Hepatocyte (in vitro differentiated cells): ENCODE data around the gene SAMD4A.

Experiments used
- EZH2 ChIP-seq: fragments of 200-600 bp; sonication (generic); IDR thresholded peaks from 2 replicates; pipeline ENCODE4 v1.6.1; 2016; ENCODE audit warnings: antibody characterized with exemption, mild to moderate bottlenecking, borderline replicate concordance
- TF ChIP-seq, protein P1 (sequence below): fragments of 200-600 bp; sonication (generic); IDR thresholded peaks from 2 replicates; pipeline ENCODE4 v1.5.1; 2016; ENCODE audit warnings: antibody characterized with exemption, mild to moderate bottlenecking; ENCODE audit not compliant: poor library complexity

- TF ChIP-seq, protein P1, sequence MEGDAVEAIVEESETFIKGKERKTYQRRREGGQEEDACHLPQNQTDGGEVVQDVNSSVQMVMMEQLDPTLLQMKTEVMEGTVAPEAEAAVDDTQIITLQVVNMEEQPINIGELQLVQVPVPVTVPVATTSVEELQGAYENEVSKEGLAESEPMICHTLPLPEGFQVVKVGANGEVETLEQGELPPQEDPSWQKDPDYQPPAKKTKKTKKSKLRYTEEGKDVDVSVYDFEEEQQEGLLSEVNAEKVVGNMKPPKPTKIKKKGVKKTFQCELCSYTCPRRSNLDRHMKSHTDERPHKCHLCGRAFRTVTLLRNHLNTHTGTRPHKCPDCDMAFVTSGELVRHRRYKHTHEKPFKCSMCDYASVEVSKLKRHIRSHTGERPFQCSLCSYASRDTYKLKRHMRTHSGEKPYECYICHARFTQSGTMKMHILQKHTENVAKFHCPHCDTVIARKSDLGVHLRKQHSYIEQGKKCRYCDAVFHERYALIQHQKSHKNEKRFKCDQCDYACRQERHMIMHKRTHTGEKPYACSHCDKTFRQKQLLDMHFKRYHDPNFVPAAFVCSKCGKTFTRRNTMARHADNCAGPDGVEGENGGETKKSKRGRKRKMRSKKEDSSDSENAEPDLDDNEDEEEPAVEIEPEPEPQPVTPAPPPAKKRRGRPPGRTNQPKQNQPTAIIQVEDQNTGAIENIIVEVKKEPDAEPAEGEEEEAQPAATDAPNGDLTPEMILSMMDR: no peak
- TF ChIP-seq EZH2: no peak
Observed at GRCh38 chr14:54625112-54625511, 58.2 kb downstream of the SAMD4A start.
